HepG2 (cell line): ENCODE results near the gene XXYLT1. TPM values are rescaled to one million over a fixed set of nuclear protein-coding genes. Genes with fewer than 3 reads are reported as not detected.
A peak's percentile ranks its signal among the peaks of the same experiment; 100 is the strongest.

ENCODE experiments used
- ARNT2 ChIP-seq: sonication (generic); formaldehyde crosslinking; IDR thresholded peaks from 2 replicates; pipeline ENCODE4 v1.8.0; 2022; ENCODE audit warnings: mild to moderate bottlenecking, low read depth, missing genetic modification reagents, moderate library complexity
- CSRNP2 ChIP-seq: sonication (generic); formaldehyde crosslinking; conservative IDR thresholded peaks from 2 replicates; pipeline ENCODE4 v1.8.0; 2022; ENCODE audit warnings: low read depth, missing genetic modification reagents
- ELF4 ChIP-seq: sonication (generic); formaldehyde crosslinking; IDR thresholded peaks from 2 replicates; pipeline ENCODE4 v1.5.0; 2020; ENCODE audit warnings: missing genetic modification reagents, mild to moderate bottlenecking, moderate library complexity, borderline replicate concordance
- ERF ChIP-seq: IDR thresholded peaks from 2 replicates; pipeline ENCODE4 v1.6.1; 2018; ENCODE audit warnings: missing biosample characterization, missing genetic modification reagents
- IRF2 ChIP-seq: IDR thresholded peaks from 2 replicates; pipeline ENCODE4 v1.6.1; 2018; ENCODE audit warnings: missing genetic modification reagents, missing compliant biosample characterization
- JARID2 ChIP-seq: sonication (generic); formaldehyde crosslinking; IDR thresholded peaks from 2 replicates; pipeline ENCODE4 v1.8.1; 2023; ENCODE audit warnings: missing genetic modification reagents, inconsistent platforms; ENCODE audit not compliant: insufficient replicate concordance
- MED8 ChIP-seq: sonication (generic); formaldehyde crosslinking; IDR thresholded peaks from 2 replicates; pipeline ENCODE4 v1.8.1; 2023; ENCODE audit warnings: mild to moderate bottlenecking, missing genetic modification reagents; ENCODE audit not compliant: insufficient replicate concordance
- MTF2 ChIP-seq: sonication (generic); formaldehyde crosslinking; IDR thresholded peaks from 2 replicates; pipeline ENCODE4 v1.5.0; 2020; ENCODE audit warnings: missing genetic modification reagents, borderline replicate concordance
- RBM22 ChIP-seq: fragments of 200-400 bp; formaldehyde crosslinking; optimal IDR thresholded peaks from 2 replicates; pipeline ENCODE3; 2017; ENCODE audit warnings: mild to moderate bottlenecking, low read length, moderate library complexity
- RFX5 ChIP-seq: IDR thresholded peaks from 2 replicates; pipeline ENCODE4 v1.6.1; 2011; ENCODE audit warnings: low read depth, low read length, improper control_type of control experiment
- TFAP4 ChIP-seq: sonication (generic); IDR thresholded peaks from 2 replicates; pipeline ENCODE4 v1.6.1; 2016; ENCODE audit warnings: low read depth, borderline replicate concordance
- ZBTB38 ChIP-seq: sonication (generic); formaldehyde crosslinking; IDR thresholded peaks from 2 replicates; pipeline ENCODE4 v1.5.1; 2020; ENCODE audit warnings: mild to moderate bottlenecking, missing genetic modification reagents
- ZBTB39 ChIP-seq: sonication (generic); formaldehyde crosslinking; IDR thresholded peaks from 2 replicates; pipeline ENCODE4 v1.5.0; 2020; ENCODE audit warnings: missing genetic modification reagents
- ZBTB7B ChIP-seq: sonication (generic); formaldehyde crosslinking; IDR thresholded peaks from 2 replicates; pipeline ENCODE4 v1.4.0; 2020; ENCODE audit warnings: missing genetic modification reagents
- ZNF441 ChIP-seq: sonication (generic); formaldehyde crosslinking; IDR thresholded peaks from 2 replicates; pipeline ENCODE4 v1.7.0; 2021; ENCODE audit warnings: missing genetic modification reagents, borderline replicate concordance
- ZNF451 ChIP-seq: sonication (generic); formaldehyde crosslinking; IDR thresholded peaks from 2 replicates; pipeline ENCODE4 v1.5.0; 2020; ENCODE audit warnings: mild to moderate bottlenecking, missing genetic modification reagents
- ZNF501 ChIP-seq: sonication (generic); formaldehyde crosslinking; IDR thresholded peaks from 2 replicates; pipeline ENCODE4 v1.5.1; 2020; ENCODE audit warnings: mild to moderate bottlenecking, moderate library complexity, missing genetic modification reagents
- ZNF503 ChIP-seq: sonication (generic); formaldehyde crosslinking; IDR thresholded peaks from 2 replicates; pipeline ENCODE4 v1.4.0; 2020; ENCODE audit warnings: missing genetic modification reagents
- ZNF639 ChIP-seq: conservative IDR thresholded peaks from 2 replicates; pipeline ENCODE4 v1.6.1; 2018; ENCODE audit warnings: missing genetic modification reagents
- ZNF883 ChIP-seq: sonication (generic); formaldehyde crosslinking; IDR thresholded peaks from 2 replicates; pipeline ENCODE4 v1.5.1; 2020; ENCODE audit warnings: mild to moderate bottlenecking, missing genetic modification reagents; ENCODE audit errors: not compliant biosample characterization
- polyA plus RNA-seq, 8 experiments: library from polyadenylated mRNA; depleted of rRNA in 3 of 8; stranded (reverse) in 7 of 8; unstranded in 1 of 8; fragments of >200 nt; fragmentation: Illumina TruSeq in 4 of 8; extraction: Trizol in 4 of 8; gene quantifications; 2 replicates each; pipeline versions ENCODE4 v1.2.1 to v1.2.3, GENCODE V29; 2011 to 2016; ENCODE audit warnings: low read depth in 4 of 8, missing spikeins in 1 of 8, mixed read lengths in 1 of 8; ENCODE audit not compliant: insufficient read depth in 1 of 8
- total RNA-seq, 5 experiments: library from RNA; depleted of rRNA; stranded (reverse); fragments of >200 nt; fragmentation: Illumina TruSeq; extraction: Trizol; gene quantifications; 2 replicates each; pipeline ENCODE4 v1.2.3, GENCODE V29; 2016; ENCODE audit warnings: low read depth in 1 of 5

Gene XXYLT1
- total and polyA plus RNA-seq, 2 of the 13 experiments (the other 11 are each of a cell fraction or from before 2014, with no cell fraction given) = 17.7 to 19.0 TPM

- TF ChIP-seq IRF2 (peak; percentile 34), RBM22 (no peak), MED8 (CRISPR knock-in tag) (peak; percentile 86), JARID2 (CRISPR knock-in tag) (no peak), MTF2 (CRISPR knock-in tag) (peak; percentile 91; the same call in 1 of the 2 replicates), ZNF883 (CRISPR knock-in tag) (peak; percentile 72), ERF (no peak; the same call in 1 of the 2 replicates), ZNF503 (CRISPR knock-in tag) (peak; percentile 14), ZNF451 (peak; percentile 80), RFX5 (no peak), ZNF441 (CRISPR knock-in tag) (peak; percentile 62), ZNF501 (peak; percentile 33; the same call in 1 of the 2 replicates), CSRNP2 (CRISPR knock-in tag) (no peak), TFAP4 (peak; percentile 38; the same call in 1 of the 2 replicates), ZNF639 (CRISPR knock-in tag) (peak; percentile 91), ZBTB38 (CRISPR knock-in tag) (peak; percentile 76; the same call in 1 of the 2 replicates), ARNT2 (CRISPR knock-in tag) (peak; percentile 86), ZBTB39 (no peak), ELF4 (peak; percentile 49; the same call in 1 of the 2 replicates), ZBTB7B (CRISPR knock-in tag) (peak; percentile 93)
Observed at GRCh38 chr3:195259475-195260279, 11.3 kb downstream of the XXYLT1 start (continued).
